Adrenal gland (tissue), 5 donors: Measurements from ENCODE around the gene VMO1.

Experiments
- POLR2A ChIP-seq, 2 donors: fragments of 450-650 bp; IDR thresholded peaks; one replicate each; pipeline ENCODE4 v1.6.1; 2017; ENCODE audit warnings: antibody characterized with exemption in 2 of 2, mild to moderate bottlenecking in 2 of 2, moderate library complexity in 1 of 2
- TF ChIP-seq, protein P1 (sequence below), 6 experiments: fragments of 450-650 bp in 4 of 6; fragments of 200-600 bp in 2 of 6; sonication (generic) in 1 of 6; IDR thresholded peaks; 1 replicate in 5 of 6; 2 replicates in 1 of 6; pipeline versions ENCODE4 v1.5.1 to v1.8.0; 2016 to 2021; ENCODE audit warnings: antibody characterized with exemption in 6 of 6, mild to moderate bottlenecking in 2 of 6, moderate library complexity in 1 of 6
- donor health status: DM: no; HTN: no; CAD: no.

DNA sequence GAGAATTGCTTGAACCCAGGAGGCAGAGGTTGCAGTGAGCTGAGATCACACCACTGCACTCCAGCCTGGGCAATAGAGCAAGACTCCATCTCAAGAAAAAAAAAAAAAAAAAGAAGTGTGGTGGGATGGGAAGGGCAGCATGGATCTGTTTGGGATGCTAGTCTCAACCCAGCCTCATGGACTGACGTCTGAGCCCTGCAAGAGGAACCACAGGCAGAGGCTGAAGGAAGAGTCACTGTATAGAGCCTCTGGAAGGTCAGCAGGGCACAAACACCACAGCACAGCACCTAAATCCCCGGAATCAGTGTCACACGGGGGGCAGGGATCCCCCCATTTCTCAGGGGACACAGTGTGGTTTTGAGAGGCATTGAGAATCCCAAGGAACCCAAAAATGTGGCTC is 35.6 kb downstream of the VMO1 start:
- TF ChIP-seq, protein P1, sequence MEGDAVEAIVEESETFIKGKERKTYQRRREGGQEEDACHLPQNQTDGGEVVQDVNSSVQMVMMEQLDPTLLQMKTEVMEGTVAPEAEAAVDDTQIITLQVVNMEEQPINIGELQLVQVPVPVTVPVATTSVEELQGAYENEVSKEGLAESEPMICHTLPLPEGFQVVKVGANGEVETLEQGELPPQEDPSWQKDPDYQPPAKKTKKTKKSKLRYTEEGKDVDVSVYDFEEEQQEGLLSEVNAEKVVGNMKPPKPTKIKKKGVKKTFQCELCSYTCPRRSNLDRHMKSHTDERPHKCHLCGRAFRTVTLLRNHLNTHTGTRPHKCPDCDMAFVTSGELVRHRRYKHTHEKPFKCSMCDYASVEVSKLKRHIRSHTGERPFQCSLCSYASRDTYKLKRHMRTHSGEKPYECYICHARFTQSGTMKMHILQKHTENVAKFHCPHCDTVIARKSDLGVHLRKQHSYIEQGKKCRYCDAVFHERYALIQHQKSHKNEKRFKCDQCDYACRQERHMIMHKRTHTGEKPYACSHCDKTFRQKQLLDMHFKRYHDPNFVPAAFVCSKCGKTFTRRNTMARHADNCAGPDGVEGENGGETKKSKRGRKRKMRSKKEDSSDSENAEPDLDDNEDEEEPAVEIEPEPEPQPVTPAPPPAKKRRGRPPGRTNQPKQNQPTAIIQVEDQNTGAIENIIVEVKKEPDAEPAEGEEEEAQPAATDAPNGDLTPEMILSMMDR (IDR thresholded peaks at IDR 0.05), result no peak
- no peak for TF ChIP-seq POLR2A (IDR thresholded peaks at IDR 0.05)
